Neural cell (in vitro differentiated cells): ENCODE data around the gene AIP.

Experiments used
- EZH2 ChIP-seq: fragments of 200-600, 300-800 bp; shearing (Covaris generic), sonication (generic); IDR thresholded peaks from 2 replicates; pipeline ENCODE4 v1.6.1; 2014; ENCODE audit warnings: antibody characterized with exemption, low read length, borderline replicate concordance, mild to moderate bottlenecking; ENCODE audit not compliant: insufficient read depth, poor library complexity, severe bottlenecking
- RAD21 ChIP-seq: fragments of 450-650 bp; conservative IDR thresholded peaks from 2 replicates; pipeline ENCODE4 v1.6.1; 2014; ENCODE audit warnings: antibody characterized with exemption, mild to moderate bottlenecking, moderate library complexity
- SMC3 ChIP-seq: fragments of 450-650 bp; conservative IDR thresholded peaks from 2 replicates; pipeline ENCODE4 v1.6.1; 2014; ENCODE audit warnings: antibody characterized with exemption, mild to moderate bottlenecking, moderate library complexity; ENCODE audit not compliant: poor library complexity
- TF ChIP-seq, protein P1 (sequence below): fragments of 450-650 bp; IDR thresholded peaks from 2 replicates; pipeline ENCODE4 v1.5.1; 2014; ENCODE audit warnings: antibody characterized with exemption, mild to moderate bottlenecking, moderate library complexity; ENCODE audit not compliant: poor library complexity, severe bottlenecking
- TF ChIP-seq, protein P2 (sequence below): IDR thresholded peaks from 2 replicates; pipeline ENCODE4 v1.6.1; 2012; ENCODE audit warnings: borderline replicate concordance

DNA sequence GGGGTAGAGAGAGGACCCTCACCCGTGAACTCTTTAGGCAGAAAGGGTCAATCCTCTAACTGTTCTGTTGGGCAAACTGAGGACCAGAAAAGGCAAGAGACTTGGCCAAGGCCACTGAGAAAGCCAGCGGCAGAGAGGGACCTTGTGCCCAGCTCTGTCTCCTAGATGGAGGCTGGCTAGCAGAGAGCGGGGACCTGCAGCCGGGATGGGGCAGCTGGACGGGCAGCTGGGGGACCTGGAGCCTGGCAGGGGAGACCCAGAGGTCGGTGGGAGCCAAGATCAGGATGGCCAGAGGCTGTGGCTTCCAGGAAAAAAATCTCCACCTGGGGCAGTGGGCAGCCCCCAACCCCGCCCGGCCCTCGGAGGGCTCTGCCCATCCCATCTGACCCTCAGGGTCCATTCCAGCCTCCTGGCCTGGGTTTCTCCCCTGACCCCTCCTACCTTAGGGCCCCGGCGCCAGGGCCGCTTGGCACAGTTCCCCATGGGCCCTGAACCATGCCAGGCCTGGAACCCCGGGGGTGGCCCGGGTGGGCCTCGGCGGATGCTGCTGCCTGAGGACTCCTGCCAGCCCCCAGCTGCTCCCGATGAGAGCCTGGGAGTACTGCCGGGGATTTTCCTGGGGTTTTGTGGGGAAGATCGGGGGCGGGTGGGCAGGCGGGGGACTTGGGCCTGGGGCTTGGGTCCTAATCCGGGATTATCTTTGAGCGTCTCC lies 40.2 kb downstream of the AIP start, which contains the start of gene CABP2:
- TF ChIP-seq, protein P1, sequence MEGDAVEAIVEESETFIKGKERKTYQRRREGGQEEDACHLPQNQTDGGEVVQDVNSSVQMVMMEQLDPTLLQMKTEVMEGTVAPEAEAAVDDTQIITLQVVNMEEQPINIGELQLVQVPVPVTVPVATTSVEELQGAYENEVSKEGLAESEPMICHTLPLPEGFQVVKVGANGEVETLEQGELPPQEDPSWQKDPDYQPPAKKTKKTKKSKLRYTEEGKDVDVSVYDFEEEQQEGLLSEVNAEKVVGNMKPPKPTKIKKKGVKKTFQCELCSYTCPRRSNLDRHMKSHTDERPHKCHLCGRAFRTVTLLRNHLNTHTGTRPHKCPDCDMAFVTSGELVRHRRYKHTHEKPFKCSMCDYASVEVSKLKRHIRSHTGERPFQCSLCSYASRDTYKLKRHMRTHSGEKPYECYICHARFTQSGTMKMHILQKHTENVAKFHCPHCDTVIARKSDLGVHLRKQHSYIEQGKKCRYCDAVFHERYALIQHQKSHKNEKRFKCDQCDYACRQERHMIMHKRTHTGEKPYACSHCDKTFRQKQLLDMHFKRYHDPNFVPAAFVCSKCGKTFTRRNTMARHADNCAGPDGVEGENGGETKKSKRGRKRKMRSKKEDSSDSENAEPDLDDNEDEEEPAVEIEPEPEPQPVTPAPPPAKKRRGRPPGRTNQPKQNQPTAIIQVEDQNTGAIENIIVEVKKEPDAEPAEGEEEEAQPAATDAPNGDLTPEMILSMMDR = no peak
- TF ChIP-seq EZH2 = no peak
- TF ChIP-seq, protein P2, sequence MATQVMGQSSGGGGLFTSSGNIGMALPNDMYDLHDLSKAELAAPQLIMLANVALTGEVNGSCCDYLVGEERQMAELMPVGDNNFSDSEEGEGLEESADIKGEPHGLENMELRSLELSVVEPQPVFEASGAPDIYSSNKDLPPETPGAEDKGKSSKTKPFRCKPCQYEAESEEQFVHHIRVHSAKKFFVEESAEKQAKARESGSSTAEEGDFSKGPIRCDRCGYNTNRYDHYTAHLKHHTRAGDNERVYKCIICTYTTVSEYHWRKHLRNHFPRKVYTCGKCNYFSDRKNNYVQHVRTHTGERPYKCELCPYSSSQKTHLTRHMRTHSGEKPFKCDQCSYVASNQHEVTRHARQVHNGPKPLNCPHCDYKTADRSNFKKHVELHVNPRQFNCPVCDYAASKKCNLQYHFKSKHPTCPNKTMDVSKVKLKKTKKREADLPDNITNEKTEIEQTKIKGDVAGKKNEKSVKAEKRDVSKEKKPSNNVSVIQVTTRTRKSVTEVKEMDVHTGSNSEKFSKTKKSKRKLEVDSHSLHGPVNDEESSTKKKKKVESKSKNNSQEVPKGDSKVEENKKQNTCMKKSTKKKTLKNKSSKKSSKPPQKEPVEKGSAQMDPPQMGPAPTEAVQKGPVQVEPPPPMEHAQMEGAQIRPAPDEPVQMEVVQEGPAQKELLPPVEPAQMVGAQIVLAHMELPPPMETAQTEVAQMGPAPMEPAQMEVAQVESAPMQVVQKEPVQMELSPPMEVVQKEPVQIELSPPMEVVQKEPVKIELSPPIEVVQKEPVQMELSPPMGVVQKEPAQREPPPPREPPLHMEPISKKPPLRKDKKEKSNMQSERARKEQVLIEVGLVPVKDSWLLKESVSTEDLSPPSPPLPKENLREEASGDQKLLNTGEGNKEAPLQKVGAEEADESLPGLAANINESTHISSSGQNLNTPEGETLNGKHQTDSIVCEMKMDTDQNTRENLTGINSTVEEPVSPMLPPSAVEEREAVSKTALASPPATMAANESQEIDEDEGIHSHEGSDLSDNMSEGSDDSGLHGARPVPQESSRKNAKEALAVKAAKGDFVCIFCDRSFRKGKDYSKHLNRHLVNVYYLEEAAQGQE = no peak
- TF ChIP-seq RAD21 = no peak
- TF ChIP-seq SMC3 = no peak
